Endothelial cell (in vitro differentiated cells): ENCODE data around the gene CBFB. TPM values are rescaled to one million over a fixed set of nuclear protein-coding genes. Genes with fewer than 3 reads are reported as not detected.

Source experiments
- DNase-seq: peaks from one replicate; pipeline ENCODE4 v3.0.0; 2021; ENCODE audit warnings: low spot score
- H3K27ac Mint-ChIP-seq: one replicate; pipeline ENCODE4 v1.8.0; 2021; ENCODE audit warnings: mixed read lengths, inconsistent platforms; ENCODE audit not compliant: unreplicated experiment
- H3K27me3 Mint-ChIP-seq: one replicate; pipeline ENCODE4 v1.8.0; 2021; ENCODE audit warnings: mild to moderate bottlenecking, moderate library complexity, mixed read lengths, inconsistent platforms; ENCODE audit not compliant: unreplicated experiment
- H3K36me3 Mint-ChIP-seq: one replicate; pipeline ENCODE4 v1.8.0; 2021; ENCODE audit warnings: mild to moderate bottlenecking, low read depth, mixed read lengths, inconsistent platforms; ENCODE audit not compliant: unreplicated experiment
- H3K4me1 Mint-ChIP-seq: one replicate; pipeline ENCODE4 v1.8.0; 2021; ENCODE audit warnings: mild to moderate bottlenecking, mixed read lengths, inconsistent platforms; ENCODE audit not compliant: unreplicated experiment
- H3K4me3 Mint-ChIP-seq: one replicate; pipeline ENCODE4 v1.8.0; 2021; ENCODE audit warnings: mild to moderate bottlenecking, mixed read lengths, inconsistent platforms; ENCODE audit not compliant: unreplicated experiment
- H3K9me3 Mint-ChIP-seq: one replicate; pipeline ENCODE4 v1.8.0; 2021; ENCODE audit warnings: mixed read lengths, inconsistent platforms; ENCODE audit not compliant: unreplicated experiment
- CTCF ChIP-seq: fragments of 200-600 bp; sonication (generic); IDR thresholded peaks from one replicate; pipeline ENCODE4 v1.5.0; 2021; ENCODE audit warnings: antibody characterized with exemption; ENCODE audit not compliant: unreplicated experiment
- total RNA-seq: library from RNA; stranded (reverse); fragmentation: NEBNext Ultra II Directional; extraction: Animal tissue kit (Norgen Biotek cat#: 25700); gene quantifications from one replicate; pipeline ENCODE4 v1.2.1, GENCODE V29; 2021; ENCODE audit not compliant: unreplicated experiment

CBFB gene
- total RNA-seq, 1 donor from 2014 or later = 65.8 TPM

- H3K9me3 Mint-ChIP-seq = no peaks in the 10 kb centered on the region
- H3K4me3 Mint-ChIP-seq = no peak overlapping the region
- no peaks in the 10 kb centered on the region for H3K36me3 Mint-ChIP-seq
- H3K27me3 Mint-ChIP-seq = peaks cover 15% of the 10 kb centered on the region
- H3K4me1 Mint-ChIP-seq = no peaks in the 10 kb centered on the region
- no peak for TF ChIP-seq CTCF
- DNase-seq = no peak
- no peak overlapping the region for H3K27ac Mint-ChIP-seq
Observed at GRCh38 chr16:67013233-67013822, 15.6 kb upstream of the CBFB start.

GRCh38 chr16:67013823-67014633 is 14.9 kb upstream of the CBFB start:
- TF ChIP-seq CTCF = peak; percentile 13
- no peaks in the 10 kb centered on the region for H3K9me3 Mint-ChIP-seq
- H3K36me3 Mint-ChIP-seq = no peaks in the 10 kb centered on the region
- DNase-seq = peak; percentile 71
- no peak overlapping the region for H3K27ac Mint-ChIP-seq
- no peaks in the 10 kb centered on the region for H3K4me1 Mint-ChIP-seq
- no peak overlapping the region for H3K4me3 Mint-ChIP-seq
- H3K27me3 Mint-ChIP-seq = peaks cover 14% of the 10 kb centered on the region

- Mint-ChIP-seq H3K27ac (no peak overlapping the region), H3K9me3 (no peaks in the 10 kb centered on the region), H3K27me3 (peaks cover 14% of the 10 kb centered on the region), H3K4me1 (no peaks in the 10 kb centered on the region), H3K36me3 (no peaks in the 10 kb centered on the region), H3K4me3 (no peak overlapping the region)
- no peak for DNase-seq
- no peak for TF ChIP-seq CTCF
Observed at GRCh38 chr16:67014634-67015312, 14.2 kb upstream of the CBFB start.

- no peak overlapping the region for H3K27ac Mint-ChIP-seq
- H3K27me3 Mint-ChIP-seq = peaks cover 12% of the 10 kb centered on the region
- TF ChIP-seq CTCF = no peak
- no peak overlapping the region for H3K4me3 Mint-ChIP-seq
- H3K9me3 Mint-ChIP-seq = no peaks in the 10 kb centered on the region
- no peaks in the 10 kb centered on the region for H3K4me1 Mint-ChIP-seq
- no peak for DNase-seq
- H3K36me3 Mint-ChIP-seq = no peaks in the 10 kb centered on the region
Observed at GRCh38 chr16:67015313-67015731, 13.6 kb upstream of the CBFB start.
